HG02610 (cell line): ENCODE data around the gene MLEC.

ENCODE experiments used
- ATAC-seq: cut with Tn5 transposase; IDR thresholded peaks from one replicate; pipeline ENCODE4 v1.9.1; 2021; ENCODE audit warnings: mild to moderate bottlenecking, moderate library complexity; ENCODE audit not compliant: unreplicated experiment

Gene MLEC

DNA sequence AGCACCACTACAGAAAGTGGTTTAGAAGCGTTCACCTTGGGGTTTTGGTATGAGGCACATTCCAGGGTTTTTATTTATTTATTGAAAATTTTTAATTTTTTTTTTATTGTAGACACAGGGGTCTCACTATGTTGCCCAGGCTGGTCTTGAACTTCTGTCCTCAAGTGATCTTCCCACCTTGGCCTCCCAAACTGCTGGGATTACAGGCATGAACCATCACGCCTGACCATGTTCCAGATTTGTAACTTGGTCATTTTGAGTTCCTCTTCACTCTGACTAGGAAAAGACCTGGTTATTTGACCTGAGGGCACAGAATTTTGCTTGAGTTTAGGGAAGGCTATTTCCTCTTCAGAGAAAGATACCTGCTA, 3.1 kb downstream of the MLEC start:
- no peak for ATAC-seq

DNA sequence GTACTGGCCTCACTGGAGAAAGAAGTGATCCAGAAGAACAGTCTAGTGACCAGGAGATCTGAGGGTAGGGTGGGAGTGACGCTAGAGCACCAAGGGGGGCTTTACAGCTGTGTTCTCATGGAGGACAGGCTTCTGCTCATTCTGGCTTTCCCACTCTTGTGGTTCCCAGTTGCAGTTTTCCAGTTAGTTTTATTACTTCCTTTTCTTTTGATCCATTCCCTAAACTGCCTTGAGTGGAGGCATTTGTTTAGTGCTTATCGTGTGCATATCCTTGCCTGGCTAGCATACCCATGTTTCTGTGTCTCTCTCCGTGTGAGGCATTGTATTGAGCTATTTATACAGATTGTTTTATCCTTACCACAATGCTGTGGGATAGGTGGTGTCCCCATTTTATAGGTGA, 4.0 kb downstream of the MLEC start:
- no peak for ATAC-seq

DNA sequence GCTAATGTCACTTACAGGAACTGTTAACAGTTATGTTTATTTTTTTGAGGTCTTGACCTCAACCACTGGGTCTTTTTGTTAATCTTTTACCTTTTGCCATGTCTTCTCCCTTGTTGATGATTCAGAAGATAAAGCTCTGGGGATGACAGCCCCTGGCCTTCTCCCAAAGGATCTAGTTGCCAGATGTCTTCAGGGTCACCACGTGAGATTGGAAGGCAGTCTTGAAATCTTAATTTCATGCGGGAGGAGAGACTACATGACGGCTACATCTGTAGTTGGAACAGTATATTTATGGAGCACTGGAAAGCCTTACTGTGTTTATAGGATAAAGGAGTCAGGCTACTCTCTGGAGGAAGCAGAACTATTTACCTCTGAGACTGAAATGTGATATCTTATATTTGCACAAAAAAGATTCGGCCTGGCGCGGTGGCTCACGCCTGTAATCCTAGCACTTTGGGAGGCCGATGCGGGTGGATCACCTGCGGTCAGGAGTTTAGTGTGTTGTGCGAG, 5.6 kb downstream of the MLEC start:
- no peak for ATAC-seq

DNA sequence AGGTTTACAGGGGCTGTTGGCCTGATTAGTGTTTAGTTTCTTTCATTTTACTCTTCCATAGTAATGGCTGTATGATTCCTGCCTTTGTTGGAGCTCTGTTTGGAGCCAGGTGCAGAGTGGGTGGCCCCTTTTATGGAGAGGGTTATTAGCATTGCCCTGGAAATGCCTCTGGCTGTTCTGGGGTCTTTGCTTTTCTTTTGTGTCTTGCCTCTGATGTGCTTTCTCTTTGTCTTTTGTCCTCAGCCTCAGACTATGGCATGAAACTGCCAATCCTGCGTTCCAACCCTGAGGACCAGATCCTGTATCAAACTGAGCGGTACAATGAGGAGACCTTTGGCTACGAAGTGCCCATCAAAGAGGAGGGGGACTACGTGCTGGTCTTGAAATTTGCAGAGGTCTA, 6.9 kb downstream of the MLEC start:
- no peak for ATAC-seq

GRCh38 chr12:120696626-120697025, 9.7 kb downstream of the MLEC start:
- no peak for ATAC-seq

DNA sequence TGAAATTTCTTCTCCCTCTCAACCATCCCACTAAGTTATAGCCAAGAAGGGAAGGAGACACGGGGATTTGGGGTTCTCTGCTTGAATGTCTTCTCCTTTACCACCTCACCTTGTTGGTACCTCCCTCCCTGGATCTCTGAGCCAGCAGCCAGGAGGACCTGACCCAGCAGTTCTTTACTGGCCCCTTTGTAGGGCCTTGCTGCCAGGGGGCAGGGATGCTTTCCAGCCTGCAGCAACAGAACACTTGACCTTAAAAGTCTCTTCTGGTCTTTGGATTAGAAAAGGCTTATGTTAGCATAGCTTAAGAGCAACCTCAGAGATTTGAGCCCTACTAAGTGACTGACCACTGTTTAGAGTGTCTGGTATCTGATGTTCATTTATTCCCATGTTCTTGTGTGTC, 10.4 kb downstream of the MLEC start:
- ATAC-seq, result no peak

- no peak for ATAC-seq
These were observed 11.7 kb downstream of the MLEC start for GRCh38 chr12:120698665-120699064.

DNA sequence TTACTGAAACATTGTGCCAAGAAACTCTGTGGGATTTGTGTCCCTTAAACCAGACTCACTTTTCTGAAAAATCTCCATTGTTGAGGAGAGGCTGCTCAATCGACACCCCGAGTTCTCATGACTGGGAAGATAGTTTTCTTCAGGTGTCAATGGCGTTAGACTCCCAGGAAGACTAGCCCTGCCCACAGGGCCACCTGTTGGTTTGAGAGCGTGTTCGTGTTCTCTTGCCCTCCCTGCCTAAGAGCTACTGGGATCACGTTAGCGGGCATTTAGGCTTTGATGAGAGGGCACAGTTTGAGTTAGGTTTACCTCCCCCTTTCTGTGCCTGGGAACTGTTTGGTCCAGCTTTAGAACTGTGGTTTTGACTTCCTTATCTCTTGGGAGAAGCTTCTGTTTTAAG, 12.6 kb downstream of the MLEC start:
- no peak for ATAC-seq

GRCh38 chr12:120700886-120701285, 13.9 kb downstream of the MLEC start:
- ATAC-seq, result no peak

DNA sequence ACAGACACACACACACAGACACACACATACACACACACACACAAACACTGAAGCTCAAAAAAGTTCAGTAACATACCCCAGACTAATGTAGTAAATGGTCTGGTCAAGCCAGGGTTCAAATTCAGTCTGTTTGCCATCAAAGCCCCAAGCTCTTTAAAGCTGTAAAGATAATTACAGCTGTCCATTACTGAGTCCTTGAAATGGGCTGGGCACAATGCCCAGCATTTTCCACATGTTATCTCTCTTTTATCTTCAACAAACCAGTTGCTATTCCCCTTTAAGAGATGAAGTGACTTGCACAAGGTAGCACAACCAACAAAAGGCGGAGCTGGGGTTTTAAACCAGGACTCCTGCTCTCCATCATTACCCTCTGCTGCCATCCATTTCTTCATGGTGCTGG, 15.7 kb downstream of the MLEC start:
- no peak for ATAC-seq

- no peak for ATAC-seq
These were observed 16.5 kb downstream of the MLEC start for GRCh38 chr12:120703311-120703942.

GRCh38 chr12:120705618-120706017, 18.7 kb downstream of the MLEC start:
- ATAC-seq, result no peak

- ATAC-seq, result no peak
These were observed 19.1 kb downstream of the MLEC start for GRCh38 chr12:120706029-120706428.

GRCh38 chr12:120708651-120709050, 21.7 kb downstream of the MLEC start:
- ATAC-seq, result no peak

- ATAC-seq, result peak; percentile 71
These were observed 23.3 kb downstream of the MLEC start, which contains the start of gene UNC119B for GRCh38 chr12:120710031-120710804. Gene UNC119B (plus strand): TSS chr12:120710458. CDS start chr12:120710475, 17 bp downstream.

DNA sequence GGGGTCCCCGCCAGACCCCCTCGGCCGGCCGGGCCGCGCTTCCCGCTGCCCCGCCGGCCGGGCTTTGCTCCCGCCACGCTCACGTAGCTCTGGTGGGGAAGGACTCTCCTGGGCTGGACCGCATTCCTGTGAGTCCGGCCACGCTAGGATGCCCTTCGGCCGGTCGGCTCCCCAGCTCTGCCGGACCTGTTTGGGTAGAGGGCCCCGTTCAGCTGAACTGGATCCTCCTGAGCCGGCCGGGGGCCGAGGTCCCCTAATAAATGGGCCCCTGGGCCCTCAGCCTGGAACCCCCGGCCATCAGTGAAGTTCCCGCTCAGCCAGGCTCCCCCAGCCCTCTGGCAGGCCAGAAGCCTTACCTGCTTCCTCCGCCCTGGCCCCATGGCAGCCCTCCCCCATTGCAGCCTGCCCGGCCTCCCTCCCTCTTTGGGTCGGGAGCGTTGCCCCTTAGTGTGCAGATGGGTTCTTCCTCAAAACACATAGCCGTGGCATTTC, 23.9 kb downstream of the MLEC start:
- ATAC-seq, result peak; percentile 17

DNA sequence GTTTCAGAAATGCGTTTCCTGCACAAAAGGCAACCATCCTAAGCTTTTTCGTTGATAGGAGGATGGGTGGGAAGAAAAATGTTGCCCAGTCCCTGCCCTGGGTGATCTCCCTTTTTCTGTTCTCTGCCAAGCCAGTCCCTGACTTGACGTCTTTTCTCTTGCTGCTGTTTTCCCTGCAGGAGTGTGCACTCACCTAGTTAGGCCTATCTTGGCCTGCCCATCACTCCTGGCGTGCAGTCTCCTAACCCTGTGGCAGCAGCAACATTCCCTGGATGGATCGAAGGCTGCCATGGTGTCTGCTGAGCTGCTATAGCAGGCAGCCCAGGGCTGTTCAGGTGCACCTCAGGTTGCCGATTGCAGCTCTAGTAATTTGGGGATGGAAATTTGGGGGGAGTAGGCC, 24.5 kb downstream of the MLEC start:
- ATAC-seq, result no peak

GRCh38 chr12:120712610-120713009, 25.7 kb downstream of the MLEC start:
- ATAC-seq, result no peak

DNA sequence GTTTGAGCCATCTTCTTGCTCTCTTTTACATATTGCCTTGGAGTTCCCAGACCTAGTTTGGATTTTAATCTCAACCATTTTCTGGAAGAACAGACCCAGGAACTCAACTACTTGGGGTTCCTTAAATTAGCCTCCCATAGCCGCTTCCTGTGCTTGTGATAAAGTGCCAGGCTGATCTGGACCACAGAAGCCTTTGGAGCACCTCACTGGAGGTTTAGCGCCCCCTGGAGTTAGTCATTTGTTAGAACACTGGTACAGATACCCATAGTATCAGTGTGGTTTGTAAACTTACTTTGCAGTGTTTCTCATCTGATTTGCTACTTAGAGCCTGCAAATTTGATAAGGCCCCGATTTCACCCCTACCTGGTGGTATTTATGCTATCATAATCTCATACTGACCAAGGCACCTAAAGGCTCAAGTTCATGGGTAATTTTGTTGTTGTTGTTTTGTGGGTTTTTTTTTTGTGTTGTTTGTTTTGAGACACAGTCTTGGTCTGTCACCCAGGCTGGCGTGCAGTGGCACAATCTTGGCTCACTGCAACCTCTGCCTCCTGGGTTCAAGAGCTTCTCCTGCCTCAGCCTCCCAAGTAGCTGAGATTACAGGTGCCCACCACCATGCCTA, 27.0 kb downstream of the MLEC start:
- ATAC-seq, result no peak

- ATAC-seq, result no peak
These were observed 31.1 kb downstream of the MLEC start for GRCh38 chr12:120718055-120718454.

- no peak for ATAC-seq
These were observed 32.1 kb downstream of the MLEC start for GRCh38 chr12:120719072-120719471.
